ENCODE data around the gene PRR23B. TPM values are rescaled to one million over a fixed set of nuclear protein-coding genes. Genes with fewer than 3 reads are reported as not detected.

PRR23B gene
- total and polyA plus RNA-seq, 10 donors, result not detected

DNA sequence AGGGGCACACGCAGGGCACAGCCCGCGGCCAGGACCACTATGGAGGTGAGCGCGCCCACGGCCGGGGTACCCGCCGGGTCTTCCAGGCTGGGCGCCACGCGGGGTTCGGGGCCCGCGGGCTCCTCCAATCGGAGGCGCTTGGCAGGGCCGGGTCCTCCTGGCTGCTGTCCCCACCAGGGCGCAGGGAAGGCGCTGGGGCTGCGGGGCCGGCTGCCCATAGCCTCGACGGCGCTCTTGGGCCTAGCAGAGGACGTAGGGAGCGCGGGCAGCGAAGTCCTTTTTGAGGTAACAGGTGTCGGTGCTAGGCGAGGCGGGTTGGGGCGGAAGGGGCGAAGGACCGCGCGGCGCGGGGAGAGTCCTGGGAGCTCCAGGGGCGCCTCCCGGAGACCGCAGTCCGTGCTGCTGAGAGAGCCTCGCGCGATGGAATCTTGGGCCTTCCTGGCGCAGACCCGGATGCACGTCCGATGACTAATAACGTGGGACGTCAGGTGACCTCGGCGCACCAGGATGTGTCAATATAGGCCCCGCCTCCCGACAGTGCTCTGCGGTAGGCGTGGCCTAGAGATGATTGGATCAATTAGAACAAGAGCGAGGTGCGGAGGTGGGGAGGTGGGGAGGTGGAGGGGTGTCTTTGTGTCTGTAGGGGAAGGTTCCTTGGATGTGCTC is 14.5 kb downstream of the PRR23B start, which contains the start of gene PRR23A:
TSS of gene PRR23A (minus strand) at position 218 of the 666 bp plus-strand sequence. CDS start at position 218, 0 bp downstream.
- intact Hi-C loops (cut with DNase I; ENCODE audit: low total_unique reads), result no loop called here

DNA sequence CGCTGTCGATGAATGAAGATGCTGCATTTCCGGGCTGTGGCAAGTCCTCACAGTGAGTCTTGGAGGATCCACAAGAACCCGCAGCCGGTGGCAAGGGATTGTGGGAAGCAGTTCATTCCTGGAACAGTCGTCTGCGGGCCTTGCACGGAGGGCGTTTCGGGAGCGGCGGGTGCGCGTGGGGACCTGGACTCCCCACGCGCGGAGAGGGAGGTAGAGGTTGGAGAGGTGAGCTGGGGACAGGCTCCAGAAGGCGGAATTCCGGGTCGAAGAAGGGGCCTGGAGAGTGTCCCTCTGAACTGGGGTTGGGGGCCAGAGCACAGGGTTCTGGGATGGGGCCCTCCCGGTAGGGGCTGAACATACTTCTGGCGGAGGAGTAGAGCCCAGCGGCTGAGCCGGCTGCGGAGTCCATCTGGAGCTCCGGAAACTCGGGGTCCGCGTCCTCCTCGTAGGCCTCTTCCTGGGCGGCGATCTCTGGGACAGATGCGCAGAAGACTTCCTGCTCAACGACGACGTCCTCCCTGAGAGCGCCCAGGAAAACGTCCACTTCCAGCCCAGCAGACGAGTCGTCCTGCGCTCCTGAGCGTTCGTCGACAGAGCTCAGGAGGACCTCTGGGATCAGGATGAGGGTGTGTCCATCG is 15.3 kb downstream of the PRR23B start:
- H3K27ac ChIP-seq, result no peak overlapping the region
- no peaks in the 10 kb centered on the region for H3K4me1 ChIP-seq
- no peaks in the 10 kb centered on the region for H3K36me3 ChIP-seq
- H3K27me3 ChIP-seq (replicated peaks in 1 of 7), result peaks cover 0 to 2% (median 0%) of the 10 kb centered on the region in 7 donors
- intact Hi-C loops (cut with DNase I; ENCODE audit: low total_unique reads), result no loop called here
- H3K9me3 ChIP-seq, result peaks cover 0 to 66% (median 41%) of the 10 kb centered on the region in 8 donors
- 84 to 91% (median 86%) methylated on average over 35 to 45 of the region's 45 CpGs for WGBS, 5 donors
- TF ChIP-seq, protein P1, sequence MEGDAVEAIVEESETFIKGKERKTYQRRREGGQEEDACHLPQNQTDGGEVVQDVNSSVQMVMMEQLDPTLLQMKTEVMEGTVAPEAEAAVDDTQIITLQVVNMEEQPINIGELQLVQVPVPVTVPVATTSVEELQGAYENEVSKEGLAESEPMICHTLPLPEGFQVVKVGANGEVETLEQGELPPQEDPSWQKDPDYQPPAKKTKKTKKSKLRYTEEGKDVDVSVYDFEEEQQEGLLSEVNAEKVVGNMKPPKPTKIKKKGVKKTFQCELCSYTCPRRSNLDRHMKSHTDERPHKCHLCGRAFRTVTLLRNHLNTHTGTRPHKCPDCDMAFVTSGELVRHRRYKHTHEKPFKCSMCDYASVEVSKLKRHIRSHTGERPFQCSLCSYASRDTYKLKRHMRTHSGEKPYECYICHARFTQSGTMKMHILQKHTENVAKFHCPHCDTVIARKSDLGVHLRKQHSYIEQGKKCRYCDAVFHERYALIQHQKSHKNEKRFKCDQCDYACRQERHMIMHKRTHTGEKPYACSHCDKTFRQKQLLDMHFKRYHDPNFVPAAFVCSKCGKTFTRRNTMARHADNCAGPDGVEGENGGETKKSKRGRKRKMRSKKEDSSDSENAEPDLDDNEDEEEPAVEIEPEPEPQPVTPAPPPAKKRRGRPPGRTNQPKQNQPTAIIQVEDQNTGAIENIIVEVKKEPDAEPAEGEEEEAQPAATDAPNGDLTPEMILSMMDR (IDR thresholded peaks at IDR 0.05 in 8 of 11, conservative IDR thresholded peaks at IDR 0.05 in 3 of 11), result no peak
- H3K4me3 ChIP-seq, result no peak overlapping the region
- no peak for DNase-seq

More for the DNA sequence above, 14.5 kb downstream of the PRR23B start, which contains the start of gene PRR23A:
- Histone ChIP-seq H3K4me1 (no peaks in the 10 kb centered on the region), H3K9me3 (peaks cover 0 to 65% (median 40%) of the 10 kb centered on the region in 8 donors), H3K4me3 (no peak within 1 kb of the TSS), H3K27ac (no peak within 1 kb of the TSS), H3K36me3 (no peaks in the 10 kb centered on the region), H3K27me3 (replicated peaks in 1 of 7) (no peaks in the 10 kb centered on the region)
- WGBS, 5 donors, result 71 to 89% (median 76%) methylated on average over 52 to 60 of the region's 60 CpGs
- TF ChIP-seq, protein P1 (IDR thresholded peaks at IDR 0.05 in 8 of 11, conservative IDR thresholded peaks at IDR 0.05 in 3 of 11), result no peak
- TF ChIP-seq POLR2AphosphoS5 (IDR thresholded peaks at IDR 0.05) (no peak), POLR2A (IDR thresholded peaks at IDR 0.05) (no peak)
- no peak for DNase-seq

DNA sequence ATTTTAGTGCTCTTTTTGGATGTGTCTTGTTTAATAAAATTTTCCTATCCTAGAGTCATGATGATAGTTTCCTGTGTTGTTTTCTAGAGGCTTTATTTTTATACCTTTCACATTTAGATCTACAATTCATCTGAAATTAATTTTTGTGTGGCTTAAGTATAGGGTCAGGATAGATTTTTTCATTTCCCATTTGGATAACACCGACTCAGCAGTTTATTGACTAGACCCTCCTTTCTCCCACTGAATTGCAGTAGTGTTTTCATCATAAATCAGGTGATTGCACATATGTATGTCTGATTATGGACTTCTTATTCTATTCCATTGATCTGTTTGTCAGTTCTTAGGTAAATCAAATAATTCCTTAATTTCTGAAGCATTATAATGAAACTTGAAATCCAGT is 25.0 kb downstream of the PRR23B start:
- Histone ChIP-seq H3K9me3 (peaks cover 0 to 17% (median 10%) of the 10 kb centered on the region in 8 donors), H3K4me1 (no peaks in the 10 kb centered on the region), H3K36me3 (no peaks in the 10 kb centered on the region), H3K27ac (no peak overlapping the region), H3K4me3 (no peak overlapping the region), H3K27me3 (replicated peaks in 1 of 7) (peaks cover 0 to 11% (median 0%) of the 10 kb centered on the region in 7 donors)
- intact Hi-C loops (cut with DNase I; ENCODE audit: low total_unique reads), result no loop called here
- TF ChIP-seq POLR2A (IDR thresholded peaks at IDR 0.05) (no peak), POLR2AphosphoS5 (IDR thresholded peaks at IDR 0.05) (no peak)
- TF ChIP-seq, protein P1 (IDR thresholded peaks at IDR 0.05 in 8 of 11, conservative IDR thresholded peaks at IDR 0.05 in 3 of 11), result no peak
- DNase-seq, result no peak
- 69 to 90% (median 86%) methylated on average over 1 of the region's 1 CpG for WGBS, 5 donors

DNA sequence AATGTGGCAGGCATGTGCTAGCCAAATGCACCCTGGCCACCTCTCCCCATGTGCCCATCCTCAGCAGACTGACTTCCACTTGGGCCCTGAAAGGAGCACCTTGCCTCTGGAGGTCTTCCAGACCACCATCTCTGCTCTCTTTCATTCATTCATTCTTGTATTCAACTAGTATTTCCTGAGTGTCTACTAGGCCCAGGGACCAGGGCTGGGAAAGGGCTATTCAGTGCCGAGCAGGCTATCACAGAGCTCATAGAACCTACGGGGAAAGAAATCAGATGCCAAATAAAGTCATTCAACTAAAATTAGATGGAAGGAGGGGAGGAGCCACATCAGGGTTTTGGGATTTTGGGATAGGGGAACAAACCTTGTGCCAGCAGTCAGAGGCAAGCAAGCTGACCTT is 33.5 kb downstream of the PRR23B start:
- H3K27me3 ChIP-seq (replicated peaks in 1 of 7), result no peaks in the 10 kb centered on the region
- 89 to 100% (median 92%) methylated on average over 2 of the region's 2 CpGs for WGBS, 5 donors
- no peaks in the 10 kb centered on the region for H3K36me3 ChIP-seq
- H3K27ac ChIP-seq, result no peak overlapping the region
- H3K4me1 ChIP-seq, result no peaks in the 10 kb centered on the region
- intact Hi-C loops (cut with DNase I; ENCODE audit: low total_unique reads), result no loop called here
- H3K9me3 ChIP-seq, result no peaks in the 10 kb centered on the region
- TF ChIP-seq POLR2AphosphoS5 (IDR thresholded peaks at IDR 0.05) (no peak), POLR2A (IDR thresholded peaks at IDR 0.05) (no peak)
- TF ChIP-seq, protein P1 (IDR thresholded peaks at IDR 0.05 in 8 of 11, conservative IDR thresholded peaks at IDR 0.05 in 3 of 11), result no peak
- no peak for DNase-seq
- H3K4me3 ChIP-seq, result no peak overlapping the region

Measured in spleen (tissue), 11 donors.